Measurements from ENCODE around the gene EIF4G3. TPM values are rescaled to one million over a fixed set of nuclear protein-coding genes. Genes with fewer than 3 reads are reported as not detected.

EIF4G3 gene
- total RNA-seq, 4 donors from 2014 or later, result 28.3 to 55.5 (median 35.5) TPM

DNA sequence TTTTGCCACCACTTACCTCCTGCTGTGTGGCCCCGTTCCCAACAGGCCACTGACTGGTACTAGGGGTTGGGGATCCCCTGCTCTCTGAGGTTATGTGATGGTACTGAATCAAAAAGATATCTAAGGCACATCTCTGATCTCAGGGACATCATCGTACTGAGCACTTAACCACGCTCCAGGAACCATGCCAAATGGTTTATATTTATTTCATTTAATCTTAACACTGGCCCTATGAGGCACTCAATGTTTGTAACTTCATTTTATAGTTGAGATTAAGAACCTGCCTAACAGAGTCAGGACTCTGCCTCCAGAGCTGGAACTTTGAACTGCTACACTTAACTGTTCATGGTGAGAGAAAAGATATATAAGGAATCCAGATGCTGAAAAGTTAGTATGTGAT, 291.6 kb downstream of the EIF4G3 start:
- Histone ChIP-seq H3K4me3 (no peak overlapping the region), H3K9me3 (no peaks in the 10 kb centered on the region), H3K27me3 (no peaks in the 10 kb centered on the region), H3K4me1 (no peaks in the 10 kb centered on the region), H3K27ac (no peak overlapping the region), H3K36me3 (peaks cover 0 to 63% (median 0%) of the 10 kb centered on the region in 3 donors)
- 80 to 90% methylated on average over 3 of the region's 3 CpGs for WGBS, 2 donors
- intact Hi-C loops (cut with DNase I), result no loop called here
- TF ChIP-seq, protein P1, sequence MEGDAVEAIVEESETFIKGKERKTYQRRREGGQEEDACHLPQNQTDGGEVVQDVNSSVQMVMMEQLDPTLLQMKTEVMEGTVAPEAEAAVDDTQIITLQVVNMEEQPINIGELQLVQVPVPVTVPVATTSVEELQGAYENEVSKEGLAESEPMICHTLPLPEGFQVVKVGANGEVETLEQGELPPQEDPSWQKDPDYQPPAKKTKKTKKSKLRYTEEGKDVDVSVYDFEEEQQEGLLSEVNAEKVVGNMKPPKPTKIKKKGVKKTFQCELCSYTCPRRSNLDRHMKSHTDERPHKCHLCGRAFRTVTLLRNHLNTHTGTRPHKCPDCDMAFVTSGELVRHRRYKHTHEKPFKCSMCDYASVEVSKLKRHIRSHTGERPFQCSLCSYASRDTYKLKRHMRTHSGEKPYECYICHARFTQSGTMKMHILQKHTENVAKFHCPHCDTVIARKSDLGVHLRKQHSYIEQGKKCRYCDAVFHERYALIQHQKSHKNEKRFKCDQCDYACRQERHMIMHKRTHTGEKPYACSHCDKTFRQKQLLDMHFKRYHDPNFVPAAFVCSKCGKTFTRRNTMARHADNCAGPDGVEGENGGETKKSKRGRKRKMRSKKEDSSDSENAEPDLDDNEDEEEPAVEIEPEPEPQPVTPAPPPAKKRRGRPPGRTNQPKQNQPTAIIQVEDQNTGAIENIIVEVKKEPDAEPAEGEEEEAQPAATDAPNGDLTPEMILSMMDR (IDR thresholded peaks at IDR 0.05), result no peak
- no peak for TF ChIP-seq POLR2A (IDR thresholded peaks at IDR 0.05)
- DNase-seq, result no peak

DNA sequence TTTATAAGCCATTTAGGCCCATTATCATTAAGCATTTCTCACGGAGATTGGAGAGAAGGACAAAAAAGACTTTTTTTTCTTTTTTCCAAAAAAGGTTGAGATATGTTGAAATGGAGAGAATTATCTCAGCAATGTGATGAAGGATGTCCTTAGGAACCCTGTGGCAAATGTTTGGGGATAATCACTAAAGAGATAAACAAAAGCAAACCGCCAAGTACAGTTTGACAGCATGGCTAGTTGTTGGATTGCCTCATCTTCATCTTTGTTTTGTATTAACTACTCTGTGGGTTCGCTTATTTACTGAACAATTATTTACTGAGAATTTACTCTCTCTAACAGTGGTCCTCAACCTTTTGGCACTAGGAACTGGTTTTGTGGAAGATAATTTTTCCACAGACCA, 292.2 kb downstream of the EIF4G3 start:
- H3K9me3 ChIP-seq, result no peaks in the 10 kb centered on the region
- intact Hi-C loops (cut with DNase I), result no loop called here
- H3K4me3 ChIP-seq, result no peak overlapping the region
- TF ChIP-seq, protein P1 (IDR thresholded peaks at IDR 0.05), result no peak
- no peak for TF ChIP-seq POLR2A (IDR thresholded peaks at IDR 0.05)
- DNase-seq, result no peak
- H3K36me3 ChIP-seq, result peaks cover 0 to 63% (median 0%) of the 10 kb centered on the region in 3 donors
- H3K4me1 ChIP-seq, result no peaks in the 10 kb centered on the region
- 86 to 89% methylated on average over 3 of the region's 3 CpGs for WGBS, 2 donors
- H3K27ac ChIP-seq, result peak overlapping the region in 1 of 4 donors; percentile 11
- H3K27me3 ChIP-seq, result no peaks in the 10 kb centered on the region

DNA sequence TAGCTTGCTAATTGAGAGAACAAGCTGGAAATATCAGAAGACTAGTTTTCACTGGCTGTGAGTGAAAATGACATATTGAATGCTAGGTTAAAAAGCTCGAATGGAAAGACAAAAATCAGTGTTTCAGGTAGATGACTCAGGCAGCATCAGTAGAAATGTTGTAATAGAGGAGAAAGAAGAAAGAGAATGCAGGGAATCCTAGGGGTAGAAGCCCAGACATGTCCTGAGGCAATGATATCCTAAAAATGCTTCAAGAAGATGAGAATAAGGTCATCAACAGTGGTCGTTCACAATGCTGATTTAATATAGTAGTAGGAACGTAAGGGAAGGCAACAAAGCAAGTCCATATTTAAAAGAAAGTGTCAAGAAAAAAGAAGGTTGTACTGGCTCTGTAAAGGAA, 292.9 kb downstream of the EIF4G3 start:
- Histone ChIP-seq H3K36me3 (peaks cover 0 to 68% (median 0%) of the 10 kb centered on the region in 3 donors), H3K27ac (no peak overlapping the region), H3K4me3 (no peak overlapping the region), H3K9me3 (no peaks in the 10 kb centered on the region), H3K27me3 (no peaks in the 10 kb centered on the region), H3K4me1 (no peaks in the 10 kb centered on the region)
- WGBS, 2 donors, result 51 to 57% methylated on average over 3 of the region's 3 CpGs
- intact Hi-C loops (cut with DNase I), result no loop called here
- no peak for DNase-seq
- TF ChIP-seq, protein P1 (IDR thresholded peaks at IDR 0.05), result no peak
- no peak for TF ChIP-seq POLR2A (IDR thresholded peaks at IDR 0.05)

DNA sequence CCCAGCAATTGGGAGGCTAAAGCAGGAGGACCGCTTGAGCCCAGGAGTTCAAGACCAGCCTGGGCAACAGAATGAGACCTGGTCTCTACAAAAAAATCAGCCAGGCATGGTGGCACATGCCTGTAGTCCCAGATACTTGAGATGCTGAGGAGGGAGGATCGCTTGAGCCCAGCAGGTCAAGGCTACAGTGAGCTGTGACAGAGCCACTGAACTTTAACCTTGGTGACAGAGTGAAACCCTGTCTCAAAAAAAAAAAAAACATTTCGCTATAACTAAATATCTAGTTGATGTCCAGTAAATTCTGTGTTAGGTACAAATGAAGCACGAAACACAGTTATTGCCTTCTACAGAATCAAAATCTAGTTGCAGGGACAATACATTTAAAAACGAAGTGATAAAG, 293.9 kb downstream of the EIF4G3 start:
- no peak for DNase-seq
- WGBS, 2 donors, result 93 to 94% methylated on average over 5 of the region's 5 CpGs
- H3K4me1 ChIP-seq, result no peaks in the 10 kb centered on the region
- TF ChIP-seq POLR2A (IDR thresholded peaks at IDR 0.05), result no peak
- TF ChIP-seq, protein P1 (IDR thresholded peaks at IDR 0.05), result no peak
- no peak overlapping the region for H3K27ac ChIP-seq
- H3K9me3 ChIP-seq, result no peaks in the 10 kb centered on the region
- intact Hi-C loops (cut with DNase I), result no loop called here
- H3K36me3 ChIP-seq, result peaks cover 0 to 77% (median 0%) of the 10 kb centered on the region in 3 donors
- H3K27me3 ChIP-seq, result no peaks in the 10 kb centered on the region
- no peak overlapping the region for H3K4me3 ChIP-seq

DNA sequence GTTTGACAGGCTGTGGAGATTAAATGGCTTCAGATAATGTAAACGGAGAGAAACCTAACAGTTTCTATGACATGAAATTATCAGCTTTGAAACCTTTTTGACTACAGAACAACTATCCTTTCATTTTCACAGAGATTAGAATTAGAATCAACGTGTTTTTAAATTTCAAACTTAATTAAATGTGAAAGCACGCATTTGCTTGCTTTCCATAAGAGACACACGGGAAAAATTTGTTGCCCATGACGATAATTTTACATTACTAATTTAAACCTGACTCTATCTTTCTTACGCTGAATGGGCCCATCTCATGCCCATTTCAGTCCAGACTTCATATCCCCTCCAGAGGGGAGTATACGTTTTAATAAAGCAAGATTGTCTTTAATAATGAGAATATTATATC, 297.9 kb downstream of the EIF4G3 start:
- Histone ChIP-seq H3K36me3 (peaks cover 0 to 92% (median 0%) of the 10 kb centered on the region in 3 donors), H3K27ac (no peak overlapping the region), H3K27me3 (no peaks in the 10 kb centered on the region), H3K4me3 (no peak overlapping the region), H3K4me1 (no peaks in the 10 kb centered on the region), H3K9me3 (no peaks in the 10 kb centered on the region)
- DNase-seq, result no peak
- intact Hi-C loops (cut with DNase I), result no loop called here
- no peak for TF ChIP-seq POLR2A (IDR thresholded peaks at IDR 0.05)
- TF ChIP-seq, protein P1 (IDR thresholded peaks at IDR 0.05), result no peak
- WGBS, 2 donors, result 93 to 95% methylated on average over 7 of the region's 7 CpGs

All from esophagus squamous epithelium (tissue), 5 donors.